C4-2B (cell line): ENCODE measurements around the gene ITPKC.

Source experiments
- ZFX ChIP-seq: fragments of 450-650 bp; IDR thresholded peaks from 2 replicates; pipeline ENCODE4 v1.6.1; 2017
- TF ChIP-seq, protein P1 (sequence below): fragments of 450-650 bp; conservative IDR thresholded peaks from 2 replicates; pipeline ENCODE4 v1.5.1; 2017; ENCODE audit warnings: mild to moderate bottlenecking

- TF ChIP-seq, protein P1, sequence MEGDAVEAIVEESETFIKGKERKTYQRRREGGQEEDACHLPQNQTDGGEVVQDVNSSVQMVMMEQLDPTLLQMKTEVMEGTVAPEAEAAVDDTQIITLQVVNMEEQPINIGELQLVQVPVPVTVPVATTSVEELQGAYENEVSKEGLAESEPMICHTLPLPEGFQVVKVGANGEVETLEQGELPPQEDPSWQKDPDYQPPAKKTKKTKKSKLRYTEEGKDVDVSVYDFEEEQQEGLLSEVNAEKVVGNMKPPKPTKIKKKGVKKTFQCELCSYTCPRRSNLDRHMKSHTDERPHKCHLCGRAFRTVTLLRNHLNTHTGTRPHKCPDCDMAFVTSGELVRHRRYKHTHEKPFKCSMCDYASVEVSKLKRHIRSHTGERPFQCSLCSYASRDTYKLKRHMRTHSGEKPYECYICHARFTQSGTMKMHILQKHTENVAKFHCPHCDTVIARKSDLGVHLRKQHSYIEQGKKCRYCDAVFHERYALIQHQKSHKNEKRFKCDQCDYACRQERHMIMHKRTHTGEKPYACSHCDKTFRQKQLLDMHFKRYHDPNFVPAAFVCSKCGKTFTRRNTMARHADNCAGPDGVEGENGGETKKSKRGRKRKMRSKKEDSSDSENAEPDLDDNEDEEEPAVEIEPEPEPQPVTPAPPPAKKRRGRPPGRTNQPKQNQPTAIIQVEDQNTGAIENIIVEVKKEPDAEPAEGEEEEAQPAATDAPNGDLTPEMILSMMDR, result no peak
- TF ChIP-seq ZFX, result no peak
These were observed 52.0 kb downstream of the ITPKC start for GRCh38 chr19:40768869-40769268.
